ENCODE measurements around the gene INAFM1.

Gene INAFM1

DNA sequence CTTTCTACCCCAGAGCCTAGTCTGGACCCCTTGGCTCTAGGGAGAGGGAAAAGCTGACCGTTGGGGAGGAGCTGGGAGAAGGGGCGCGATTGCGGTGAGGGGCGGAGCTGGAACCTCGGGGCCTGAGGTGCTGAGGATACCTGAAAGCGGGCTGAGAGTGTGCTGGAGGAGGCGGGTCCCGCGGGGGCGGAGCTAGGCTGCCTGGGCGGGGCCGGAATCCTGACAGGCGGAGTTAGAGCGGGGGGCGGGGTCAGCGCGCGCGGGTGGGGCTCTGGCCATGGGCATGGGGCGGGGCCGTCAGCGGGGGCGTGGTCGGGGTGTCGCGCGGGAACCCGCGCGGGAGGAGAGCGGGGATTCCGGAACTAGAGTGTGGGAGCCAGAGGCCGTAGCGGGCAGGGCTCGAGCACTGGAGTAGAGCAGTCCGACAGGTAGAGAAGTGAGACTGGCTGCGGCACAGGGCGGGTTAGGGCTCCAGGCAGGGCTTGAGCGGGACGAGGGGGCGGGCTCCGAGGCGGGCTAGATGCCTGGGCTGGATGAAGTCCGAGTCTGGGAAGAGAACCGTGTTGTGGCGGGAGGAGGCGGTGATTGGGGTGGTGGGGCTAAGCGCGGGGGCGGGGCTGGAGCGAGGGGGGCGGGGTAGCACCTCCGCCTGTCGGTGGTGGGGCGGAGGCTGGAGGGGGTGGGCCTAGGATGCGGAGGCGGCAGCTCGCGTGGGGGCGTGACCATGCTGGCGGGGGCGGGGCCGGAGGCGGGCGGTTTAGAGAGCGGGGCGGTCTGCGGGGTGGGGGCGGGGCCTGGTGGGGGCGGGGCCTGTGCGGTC, at the start of gene INAFM1:
TSS of gene INAFM1 (plus strand) at position 815 of the 820 bp plus-strand sequence. CDS start 35 bp downstream, outside the sequence.
- DNase-seq = peak; percentile 92 to 99

DNA sequence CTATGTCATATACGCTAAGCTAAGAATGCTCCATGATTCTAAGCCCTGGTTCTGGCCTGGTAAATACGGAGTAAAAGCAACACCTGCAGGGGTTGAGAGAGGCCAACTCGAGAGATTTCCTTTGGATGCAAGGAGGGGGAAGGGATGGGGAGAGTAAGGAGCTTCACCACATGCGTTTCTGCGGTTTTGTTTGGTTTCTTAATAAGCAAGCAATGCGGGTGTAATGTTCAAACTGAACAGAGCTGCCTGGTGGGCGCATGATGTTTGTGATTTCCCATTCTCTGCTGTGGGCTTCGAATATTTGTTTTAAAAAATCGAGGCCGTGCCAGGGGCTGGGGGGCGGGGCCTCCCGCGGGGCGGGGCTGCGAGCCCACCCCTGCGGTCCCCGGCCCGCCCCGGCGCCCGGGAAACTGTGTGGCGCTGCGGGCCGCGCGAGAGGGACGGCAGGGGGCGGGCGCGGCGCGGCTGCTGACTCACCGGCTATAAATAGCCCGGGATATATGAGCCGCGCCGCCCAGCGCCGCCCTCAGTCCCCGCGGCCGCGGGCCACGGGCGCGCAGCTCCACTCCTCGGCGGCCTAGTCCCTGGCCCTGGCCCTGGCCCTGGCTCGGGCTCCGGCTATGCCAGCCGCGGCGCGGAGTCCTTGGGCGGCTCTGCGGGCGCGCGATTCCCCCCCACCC, 48.8 kb upstream of the INAFM1 start:
- DNase-seq = peak; percentile 78 to 92

DNA sequence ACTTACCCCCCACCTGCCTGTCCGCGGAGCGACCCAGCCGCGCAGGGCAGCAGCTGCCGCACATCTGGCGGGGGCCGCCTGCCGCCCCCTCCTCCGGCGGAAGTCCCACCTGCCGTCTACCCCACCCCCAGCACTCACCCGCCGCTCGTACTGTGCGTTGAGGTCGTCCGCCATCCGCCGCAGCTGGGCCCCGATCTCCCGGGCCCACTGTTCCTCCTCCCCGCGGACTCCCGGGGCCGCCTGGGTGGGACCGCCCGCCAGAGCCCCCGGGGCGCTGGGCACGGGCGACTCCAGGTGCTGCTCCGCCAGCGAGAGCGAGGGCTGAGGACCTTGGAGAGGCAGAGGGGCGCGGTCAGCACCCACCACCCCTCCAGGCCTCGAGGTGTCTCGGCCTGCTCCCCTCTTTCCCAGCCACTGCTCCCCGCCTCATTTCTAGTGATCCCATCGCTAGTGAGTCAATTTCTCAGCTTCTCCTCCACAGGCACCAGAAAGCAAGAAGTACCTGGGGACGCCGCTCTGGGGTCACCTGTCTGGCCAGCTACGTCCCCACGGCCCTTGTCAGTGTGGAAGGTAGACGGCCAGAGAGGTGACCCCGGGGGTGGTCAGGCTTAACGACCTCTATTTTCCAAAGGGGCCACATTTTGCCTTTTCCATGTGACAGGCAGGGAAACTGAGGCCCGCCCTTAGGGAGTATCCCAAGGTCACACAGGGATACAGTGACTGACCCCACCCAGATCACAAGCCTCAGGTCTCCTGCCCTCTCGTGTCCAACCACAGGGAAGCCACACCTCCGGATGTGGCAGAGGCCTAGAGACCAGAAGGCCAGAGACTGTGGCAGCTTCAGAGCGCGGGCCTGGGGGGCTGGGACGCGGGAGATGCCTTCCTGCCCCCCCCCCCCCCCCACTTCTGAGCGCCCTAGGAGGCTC, 48.0 kb upstream of the INAFM1 start:
- peak; percentile 75 to 96 for DNase-seq

DNA sequence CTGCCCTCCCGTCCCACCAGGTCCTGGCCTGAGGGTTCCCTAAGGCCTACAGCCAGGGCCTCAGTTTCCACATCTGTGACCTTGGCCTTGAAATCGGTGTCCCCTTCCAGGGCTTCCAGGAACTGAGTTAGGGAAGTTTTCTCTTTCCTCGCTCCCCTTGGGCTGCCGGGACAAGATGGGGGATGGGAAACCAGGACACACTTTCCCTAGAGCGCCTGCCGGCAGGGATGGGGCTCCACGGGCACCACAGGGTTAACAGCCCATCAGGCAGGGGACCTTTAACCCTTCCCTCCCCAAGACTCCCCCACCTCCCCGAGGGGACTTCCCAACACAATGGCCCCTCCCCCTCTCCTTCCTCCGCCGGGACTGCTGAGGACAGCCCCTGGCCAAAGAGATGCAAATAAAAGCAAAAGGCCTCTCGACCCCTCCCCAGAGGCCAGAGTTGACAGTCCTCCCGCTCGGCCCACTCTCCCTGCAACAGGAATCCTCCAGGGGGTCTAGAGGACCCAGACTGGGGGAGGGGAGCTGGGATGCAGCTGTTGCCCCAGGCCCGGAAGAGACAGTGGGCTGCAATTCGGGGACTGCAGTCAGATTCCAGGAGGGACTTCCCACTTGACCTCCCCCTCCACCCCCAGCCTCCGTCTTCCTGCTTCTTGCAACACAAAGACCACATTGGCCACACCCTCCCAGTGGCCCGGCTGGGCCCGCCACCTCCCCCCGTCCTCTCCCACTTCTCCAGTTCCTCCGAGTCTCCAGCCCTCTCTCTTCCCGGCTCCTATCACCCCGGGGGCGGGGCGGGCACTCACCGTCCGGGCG, 47.1 kb upstream of the INAFM1 start:
- peak; percentile 94 for DNase-seq

DNA sequence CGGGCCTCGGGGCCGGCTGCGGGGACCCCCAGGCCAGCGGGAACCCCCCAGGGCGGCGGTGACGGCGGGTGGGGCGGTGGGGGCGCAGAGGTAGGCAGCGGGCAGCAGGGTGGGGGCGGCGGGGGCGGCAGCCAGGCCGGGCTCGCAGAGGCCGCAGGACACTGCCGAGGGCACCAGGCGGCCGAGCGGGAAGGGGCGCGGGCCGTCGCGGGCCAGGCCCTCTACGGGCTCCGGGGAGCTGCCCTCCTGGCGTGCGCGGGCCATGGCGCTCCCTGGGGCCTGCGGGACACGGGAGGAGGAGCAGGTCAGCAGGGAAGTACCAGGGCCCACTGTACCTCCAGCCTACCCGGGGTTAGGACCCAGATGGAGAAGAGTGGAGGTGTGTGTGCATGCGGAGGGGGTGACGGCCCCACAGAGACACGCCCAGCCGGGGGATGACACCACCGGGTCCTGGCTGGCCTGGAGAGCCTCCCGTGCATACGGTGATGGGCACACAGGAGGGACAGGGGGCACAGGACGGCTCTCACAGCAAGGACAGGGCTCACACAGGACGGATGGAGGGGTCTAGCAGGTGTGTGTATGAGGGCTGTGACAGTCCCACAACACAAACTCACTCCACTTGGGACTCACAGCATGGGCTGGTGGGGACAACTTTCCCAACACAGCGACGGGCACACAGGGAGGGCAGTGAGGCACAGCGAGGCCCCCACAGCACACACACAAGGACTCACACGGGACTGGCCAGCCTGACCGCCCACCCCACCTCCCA, 46.3 kb upstream of the INAFM1 start:
- DNase-seq = peak; percentile 19 to 41

DNA sequence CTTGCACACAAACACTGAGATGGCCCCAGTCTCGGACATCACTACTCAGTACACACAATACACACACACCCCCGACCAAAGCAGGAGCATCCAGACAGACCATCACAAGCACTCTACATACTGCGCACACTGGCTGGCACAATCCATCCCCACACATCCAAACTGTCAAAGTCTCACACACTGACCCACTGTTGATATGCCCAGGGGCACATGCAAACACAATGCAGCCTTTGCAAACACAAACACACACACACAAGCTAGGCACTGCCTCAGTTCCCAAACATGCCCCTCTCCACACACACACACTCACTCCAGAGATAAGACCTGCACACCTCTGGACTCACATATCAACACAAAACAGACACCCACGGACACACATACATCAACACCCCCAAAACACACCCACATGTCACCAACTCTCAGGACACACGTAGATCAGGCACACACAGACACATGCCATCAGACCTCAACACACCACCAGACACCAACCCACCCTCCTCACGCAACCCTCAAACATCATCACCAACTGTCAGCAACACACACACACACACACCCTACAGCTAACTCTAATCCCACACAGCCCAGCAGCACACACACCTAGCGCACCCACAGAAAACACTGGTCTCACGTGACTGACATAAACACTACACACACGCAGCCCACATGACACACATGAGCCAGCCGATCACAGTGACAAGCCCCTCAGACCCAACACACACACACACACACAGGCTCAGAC, 45.6 kb upstream of the INAFM1 start:
- peak in 1 of 2 donors; percentile 20 for DNase-seq

DNA sequence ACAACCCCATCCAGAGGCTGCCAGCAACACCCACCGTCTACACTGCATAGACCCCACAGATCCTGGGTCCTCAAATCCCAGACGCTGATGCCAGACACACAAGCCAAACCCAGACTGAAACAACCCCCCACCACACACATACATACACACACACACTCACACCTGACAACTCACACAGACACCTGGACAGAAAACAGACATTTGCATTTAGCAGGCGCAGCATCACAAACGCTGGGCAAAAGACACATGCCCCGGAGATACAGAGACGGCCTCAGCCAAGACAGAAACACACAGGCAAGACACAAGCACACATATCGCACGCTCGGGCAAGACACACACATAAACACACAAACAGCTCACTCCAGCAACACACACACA, 45.0 kb upstream of the INAFM1 start:
- DNase-seq = no peak

DNA sequence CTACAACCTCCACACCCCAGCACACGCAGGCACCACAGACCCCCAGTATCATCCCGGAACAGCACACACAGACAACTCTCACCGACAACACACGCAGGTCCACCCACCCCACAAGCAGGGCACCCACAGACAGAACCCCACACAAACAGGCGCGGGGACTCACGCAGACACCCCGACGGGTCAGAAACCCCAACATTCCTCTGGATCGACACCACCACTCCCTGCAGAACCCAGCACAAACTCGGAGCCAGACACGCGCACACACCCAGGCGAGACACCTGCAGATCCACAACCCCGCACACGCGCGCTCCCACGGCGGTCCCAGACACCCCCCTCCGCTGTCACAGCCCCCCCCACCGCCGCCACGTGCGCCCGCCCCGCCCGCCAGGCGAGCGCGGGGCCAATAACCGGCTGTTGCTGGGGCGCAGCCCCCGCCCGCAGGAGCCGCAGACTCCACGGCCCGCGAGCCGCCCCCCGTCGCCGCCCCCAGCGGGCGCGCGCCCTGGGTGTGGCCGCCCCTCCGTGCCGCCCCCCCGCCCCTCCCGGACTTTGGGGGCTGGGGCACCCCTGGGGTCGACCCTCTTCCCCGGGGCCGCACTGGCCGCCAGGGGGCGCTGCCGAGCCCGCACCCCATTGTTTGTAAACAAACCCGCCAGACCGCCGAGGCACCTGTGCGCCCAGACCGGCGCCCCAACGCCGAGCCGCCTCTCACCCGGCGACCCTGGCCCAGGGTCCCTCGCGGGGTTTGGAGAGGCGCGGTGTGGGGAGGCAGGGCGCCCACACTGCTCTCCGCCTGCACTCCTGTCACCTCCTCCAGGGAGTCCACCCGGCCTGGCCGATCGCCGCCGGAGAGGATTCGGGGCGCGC, 44.4 kb upstream of the INAFM1 start:
- peak; percentile 21 to 62 for DNase-seq

DNA sequence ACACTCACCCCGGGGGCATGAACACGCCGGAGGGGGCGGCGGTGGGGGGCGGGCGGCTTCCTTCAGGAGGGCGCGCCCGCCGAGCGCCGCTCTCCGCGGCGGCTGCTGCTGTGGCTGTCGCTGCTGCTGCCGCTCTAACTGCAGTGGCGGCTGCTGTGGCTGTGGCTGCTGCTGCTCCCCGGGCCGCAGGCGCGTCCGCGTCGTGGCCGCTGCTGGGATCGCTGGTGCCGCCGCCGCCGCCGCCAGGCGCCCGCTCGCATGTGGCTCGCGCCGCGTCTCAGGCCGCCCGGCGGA, 43.8 kb upstream of the INAFM1 start, which contains the start of gene BBC3:
TSS of gene BBC3 (minus strand) at position 279 of the 294 bp plus-strand sequence. CDS start 2,768 bp downstream, outside the sequence.
- DNase-seq = peak in 1 of 2 donors; percentile 36

DNA sequence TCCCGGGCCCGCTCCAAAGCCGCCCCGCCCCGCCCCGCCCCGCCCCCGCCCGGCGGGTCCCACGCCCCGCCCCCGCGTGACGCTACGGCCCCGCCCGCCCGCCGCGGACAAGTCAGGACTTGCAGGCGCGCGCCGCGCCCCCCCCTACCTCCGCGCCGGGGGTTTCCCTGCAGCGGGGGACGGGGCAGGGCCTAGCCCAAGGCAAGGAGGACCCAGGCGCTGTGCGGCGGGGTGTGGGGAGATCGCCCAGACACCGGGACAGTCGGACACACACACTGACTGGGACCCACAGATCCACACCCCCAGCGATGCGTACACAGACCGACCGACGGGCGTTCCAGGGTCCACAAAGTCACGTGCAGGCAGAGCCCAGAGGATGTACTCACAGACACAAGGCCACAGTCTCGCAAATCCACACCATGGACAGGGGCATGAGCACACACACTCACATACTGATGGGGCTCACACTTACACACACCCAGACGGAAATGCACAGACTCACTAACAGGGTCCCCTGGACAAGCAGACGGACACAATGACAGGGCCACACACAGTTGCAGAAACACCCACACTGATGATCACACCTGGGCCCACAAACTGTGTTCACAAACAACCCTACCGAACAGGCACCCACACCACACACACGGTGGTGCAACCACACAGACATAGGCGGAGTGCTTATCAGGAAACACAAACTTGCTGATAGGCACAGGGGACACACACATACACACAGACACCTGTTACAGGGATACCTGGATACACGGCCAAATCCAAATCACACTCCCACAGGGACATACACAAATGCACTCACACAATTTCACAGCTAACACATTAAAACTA, 43.2 kb upstream of the INAFM1 start:
- DNase-seq = peak; percentile 80 to 83

DNA sequence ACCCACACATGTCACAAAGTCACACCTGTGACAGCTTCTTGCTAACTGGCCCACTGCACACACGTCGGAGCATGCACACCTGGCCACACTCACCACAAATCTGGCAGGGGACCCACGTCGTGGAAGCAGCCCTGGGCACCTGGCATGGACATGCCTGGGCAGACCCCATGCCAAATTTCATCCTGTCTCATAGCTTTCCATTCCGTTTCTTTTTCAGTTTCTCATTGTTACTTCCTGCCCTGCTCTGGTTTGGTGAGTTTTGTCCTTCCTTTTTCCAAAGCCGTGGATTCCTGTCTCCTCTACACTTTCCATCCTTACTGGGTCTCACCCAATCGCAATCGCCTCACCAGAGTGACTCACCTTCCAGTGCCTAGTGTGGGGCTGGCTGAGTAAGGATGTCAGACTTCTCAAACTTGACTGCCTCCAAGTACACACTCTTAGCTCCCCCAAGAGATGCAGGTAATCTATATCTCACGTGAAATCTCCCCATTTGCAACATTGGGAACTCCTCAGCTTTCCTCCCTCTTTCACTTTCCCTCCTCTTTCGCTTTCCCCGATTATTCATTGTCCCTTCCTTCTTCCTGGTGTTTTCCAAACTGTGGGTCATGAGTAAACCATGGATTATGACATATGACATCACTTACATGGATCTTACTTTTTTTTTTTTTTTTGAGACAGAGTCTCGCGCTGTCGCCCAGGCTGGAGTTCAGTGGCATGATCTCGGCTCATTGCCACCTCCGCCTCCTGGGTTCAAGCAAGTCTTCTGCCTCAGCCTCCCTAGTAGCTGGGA, 42.1 kb upstream of the INAFM1 start:
- DNase-seq = peak; percentile 62 to 88

DNA sequence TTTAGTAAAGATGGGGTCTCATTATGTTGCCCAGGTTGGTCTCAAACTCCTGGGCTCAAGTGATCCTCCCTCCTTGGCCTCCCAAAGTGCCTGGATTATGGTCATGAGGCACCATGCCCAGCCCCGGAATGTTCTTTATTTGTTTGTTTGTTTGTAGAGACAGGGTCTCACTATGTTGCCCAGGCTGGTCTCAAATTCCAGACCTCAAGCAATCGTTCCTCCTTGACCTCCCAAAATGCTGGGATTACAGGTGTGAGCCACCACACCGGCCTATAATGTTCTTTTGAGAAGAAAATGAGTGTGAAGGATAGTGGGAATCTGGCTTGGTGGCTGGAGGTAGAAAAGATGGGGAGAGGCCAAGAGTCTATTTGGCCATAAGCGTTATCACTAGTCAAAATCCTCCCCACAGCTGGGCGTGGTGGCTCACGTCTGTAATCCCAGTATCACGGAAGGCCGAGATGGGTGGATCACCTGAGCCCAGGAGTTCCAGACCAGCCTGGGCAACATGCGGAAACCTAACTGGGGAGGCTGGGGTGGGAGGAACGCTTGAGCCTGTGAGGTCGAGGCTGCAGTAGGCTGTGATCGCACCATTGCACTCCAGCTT, 38.5 kb upstream of the INAFM1 start:
- no peak for DNase-seq

DNA sequence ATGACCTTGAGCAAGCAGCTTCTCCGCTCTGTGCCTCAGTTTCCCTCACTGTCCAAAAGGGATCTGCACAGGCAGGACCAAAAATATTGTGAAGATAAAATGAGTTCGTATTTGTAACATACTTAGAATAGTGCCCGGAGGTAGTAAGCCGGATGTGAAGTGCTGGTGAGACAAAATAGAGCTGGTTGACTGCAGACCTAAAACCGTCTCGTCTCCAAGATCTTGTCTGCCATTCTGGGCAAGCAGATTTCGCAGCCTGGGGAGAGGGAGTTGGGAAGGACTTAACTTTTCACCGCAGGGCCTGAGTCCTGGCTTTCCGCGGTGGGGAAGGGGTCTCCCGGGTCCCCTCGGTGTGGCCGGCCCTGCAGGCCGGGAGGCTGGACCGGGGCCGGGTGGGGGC, 35.5 kb upstream of the INAFM1 start:
- DNase-seq = no peak

DNA sequence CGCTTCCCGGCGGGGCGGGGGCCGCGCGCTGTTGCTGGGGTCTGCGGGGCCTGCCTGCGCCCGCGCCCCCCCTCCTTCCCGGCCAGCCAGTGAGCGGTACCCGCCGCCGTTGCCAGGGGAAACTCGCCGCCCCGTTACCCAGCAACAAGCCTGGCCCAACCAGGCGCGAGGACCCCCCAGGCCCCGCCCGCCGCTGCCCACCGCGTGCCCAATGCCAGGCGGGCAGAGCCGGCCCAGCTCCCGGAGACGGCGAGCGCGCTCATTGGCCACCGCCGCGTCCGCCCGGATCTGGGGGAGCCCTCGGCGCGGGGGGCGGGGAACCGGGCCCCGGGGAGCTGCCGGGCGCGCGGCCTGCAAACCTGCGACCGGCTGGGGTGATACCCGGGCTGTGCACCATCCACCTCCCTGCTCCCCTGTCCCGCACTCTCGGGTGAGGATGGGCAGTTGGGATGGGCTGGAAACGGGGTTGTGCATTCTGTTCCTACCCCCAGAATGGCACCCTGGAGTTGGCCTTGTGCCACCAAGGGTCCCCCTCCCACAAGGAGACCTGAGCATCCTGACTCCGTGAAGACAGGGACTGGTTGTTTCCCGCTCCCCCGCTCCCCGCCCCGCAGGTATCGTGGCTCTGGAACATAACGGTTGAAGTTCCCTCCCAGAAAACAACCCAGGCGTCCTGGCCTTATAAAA, 34.9 kb upstream of the INAFM1 start:
- DNase-seq = no peak

DNA sequence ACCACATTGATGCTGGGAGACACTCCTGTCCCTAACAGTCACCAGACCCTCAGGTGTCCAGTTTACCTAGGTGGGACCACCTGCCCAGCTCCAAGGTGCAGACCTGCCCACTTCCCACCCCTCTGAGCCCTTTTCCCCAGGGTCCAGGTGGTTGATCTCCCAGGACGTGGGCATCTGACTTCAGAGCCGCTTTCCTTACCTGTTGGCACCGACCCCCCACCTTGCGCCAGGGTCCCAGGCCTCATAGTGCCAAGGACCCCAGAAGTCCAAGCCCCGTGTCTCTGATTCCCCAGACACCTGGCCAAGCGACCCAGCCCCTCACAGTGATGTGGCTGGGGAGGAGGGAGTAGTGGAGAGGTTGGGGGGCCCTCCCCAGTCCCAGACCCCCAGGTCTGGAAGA, 34.1 kb upstream of the INAFM1 start:
- DNase-seq = no peak

DNA sequence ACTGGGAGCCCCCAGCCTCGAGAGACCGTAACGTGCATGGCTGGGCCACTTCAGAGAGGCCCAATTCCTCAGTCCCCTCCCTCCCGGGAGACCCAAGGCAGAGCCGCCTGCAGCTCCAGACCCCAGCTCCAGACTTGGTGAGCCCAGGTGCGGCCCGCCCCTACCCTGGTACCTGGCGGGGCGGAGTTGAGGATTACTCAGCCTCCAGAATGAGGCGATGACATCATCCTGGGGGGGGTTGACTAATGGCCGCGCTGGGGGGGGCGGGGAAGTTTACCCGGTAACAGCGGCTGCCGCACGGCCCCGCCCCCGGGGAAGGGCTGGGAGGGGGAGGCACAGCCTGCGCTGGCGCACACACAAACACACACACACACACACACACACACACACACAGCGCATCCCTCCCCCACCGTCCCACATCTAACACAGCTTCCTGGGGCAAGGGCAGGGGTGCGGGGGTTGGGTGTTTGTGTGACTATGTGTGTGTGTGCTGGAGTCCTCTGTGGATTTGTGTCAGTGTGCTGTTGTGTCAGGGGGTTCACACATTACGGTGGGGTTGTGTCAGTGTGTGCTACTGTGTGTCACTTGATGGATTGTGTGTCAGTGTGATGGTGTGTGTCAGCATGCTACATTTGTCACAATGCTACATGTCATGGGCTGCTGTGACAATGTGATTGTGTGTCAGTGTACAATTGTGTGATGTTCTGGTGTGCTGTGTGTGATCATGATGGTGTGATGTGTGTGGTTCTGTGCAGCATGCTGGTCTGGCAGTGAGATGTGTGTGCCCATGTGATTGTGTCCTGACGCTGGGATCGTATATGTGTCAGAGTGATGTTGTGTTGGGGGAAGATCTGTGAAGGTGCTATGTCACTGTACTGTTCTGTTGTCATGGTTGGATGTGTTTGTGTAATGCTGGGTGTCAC, 33.4 kb upstream of the INAFM1 start:
- peak; percentile 45 to 72 for DNase-seq

Measured in inflammatory macrophage treated with lipopolysaccharide for 1 hour (primary cell).